Ovary (tissue), 3 donors: ENCODE results near the gene CDK5RAP3.

Experiments
- CTCF ChIP-seq, 3 donors: fragments of 450-650 bp in 2 of 3; fragments of 200-600 bp in 1 of 3; IDR thresholded peaks; one replicate each; pipeline versions ENCODE4 v1.5.1 to v1.8.0; 2016 to 2022; ENCODE audit warnings: antibody characterized with exemption in 3 of 3, mild to moderate bottlenecking in 1 of 3
- EP300 ChIP-seq: sonication (generic); formaldehyde crosslinking; IDR thresholded peaks from one replicate; pipeline ENCODE4 v1.6.1; 2017; ENCODE audit warnings: antibody characterized with exemption
- POLR2A ChIP-seq: fragments of 450-650 bp; IDR thresholded peaks from one replicate; pipeline ENCODE4 v1.6.1; 2017; ENCODE audit warnings: antibody characterized with exemption, mild to moderate bottlenecking, moderate library complexity
- donor health status: DM: no; HTN: no; CAD: no.

GRCh38 chr17:48016112-48016511 lies 45.2 kb downstream of the CDK5RAP3 start:
- no peak for TF ChIP-seq CTCF (IDR thresholded peaks at IDR 0.05)
- no peak for TF ChIP-seq POLR2A
- no peak for TF ChIP-seq EP300
